Kidney tubule cell (primary cell): ENCODE measurements around the gene NTM.
A peak's percentile ranks its signal among the peaks of the same experiment; 100 is the strongest.

Experiments used
- DNase-seq: peaks from one replicate; pipeline ENCODE4 v3.0.0-alpha.2; 2018; ENCODE audit warnings: low spot score

The NTM gene

DNA sequence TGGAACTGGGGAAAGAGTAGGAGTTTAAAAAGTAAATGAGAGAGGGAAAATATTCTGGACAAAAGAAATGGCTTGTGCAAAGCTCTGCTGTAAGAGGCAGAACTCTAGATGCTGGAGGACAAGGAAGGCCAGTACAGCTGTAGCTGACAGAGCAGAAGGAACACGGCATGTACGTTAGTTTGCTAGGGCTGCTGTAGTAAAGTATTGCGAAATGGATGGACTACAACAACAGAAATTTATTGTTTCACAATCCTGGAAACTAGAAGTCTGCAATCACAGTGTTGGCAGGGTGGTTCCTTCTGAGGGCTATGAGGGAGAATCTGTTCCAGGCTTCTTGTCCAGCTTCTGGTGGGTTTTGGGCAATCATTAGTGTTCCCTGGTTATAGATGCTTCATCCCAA lies 454.4 kb downstream of the NTM start:
- DNase-seq: no peak

DNA sequence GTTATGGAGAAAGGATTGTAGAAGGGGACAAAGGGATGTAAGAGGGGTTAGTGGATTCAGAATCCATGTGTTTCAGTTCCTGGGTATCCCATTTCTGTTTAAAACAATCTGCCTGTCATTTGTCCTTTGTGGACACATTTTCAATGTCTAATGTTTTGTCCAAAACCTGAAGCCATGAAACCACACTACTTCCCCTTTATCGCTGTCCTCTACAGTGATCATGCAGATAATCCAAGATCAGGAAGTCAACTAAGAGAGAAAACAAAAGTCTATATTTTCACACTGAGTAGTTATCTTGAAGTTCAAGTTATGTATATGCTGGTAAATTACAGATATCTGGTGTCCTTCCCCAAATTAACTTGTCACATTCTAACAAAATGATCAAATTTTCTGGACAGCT lies 457.0 kb downstream of the NTM start:
- DNase-seq: no peak

DNA sequence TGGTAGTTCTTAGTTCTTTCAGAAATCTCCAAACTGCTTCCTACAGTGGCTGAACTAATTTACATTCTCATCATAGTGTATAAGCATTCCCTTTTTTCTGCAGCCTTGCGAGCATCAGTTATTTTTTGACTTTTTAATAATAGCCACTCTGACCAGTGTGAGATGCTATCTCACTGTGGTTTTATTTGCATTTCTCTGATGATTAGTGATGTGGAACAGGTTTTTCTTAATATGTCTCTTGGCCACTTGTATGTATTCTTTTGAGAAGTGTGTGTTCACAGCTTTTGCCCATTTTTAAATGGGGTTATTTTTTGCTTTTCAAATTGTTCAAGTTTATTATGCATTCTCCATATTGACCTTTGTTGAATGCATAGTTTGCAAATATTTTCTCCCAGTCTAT lies 459.3 kb downstream of the NTM start:
- no peak for DNase-seq

DNA sequence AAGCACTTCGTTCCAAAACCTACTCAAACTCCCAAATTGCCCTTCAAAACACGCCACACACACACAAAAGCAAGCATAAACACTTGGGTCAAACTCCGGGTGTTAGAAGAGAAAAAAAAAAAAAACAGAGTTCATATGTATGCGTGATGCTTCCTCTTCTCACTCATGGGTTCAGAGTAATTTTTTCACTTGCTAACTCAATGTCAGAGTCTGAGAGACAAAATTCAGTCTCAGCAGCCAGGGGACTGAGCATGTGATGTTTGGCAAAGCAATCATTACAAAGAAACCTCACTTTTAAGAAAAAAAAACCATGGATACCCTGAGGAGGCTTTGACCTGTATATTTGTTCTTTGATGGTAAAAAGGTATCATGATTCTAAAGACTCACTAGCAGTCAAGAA lies 461.7 kb downstream of the NTM start:
- no peak for DNase-seq

DNA sequence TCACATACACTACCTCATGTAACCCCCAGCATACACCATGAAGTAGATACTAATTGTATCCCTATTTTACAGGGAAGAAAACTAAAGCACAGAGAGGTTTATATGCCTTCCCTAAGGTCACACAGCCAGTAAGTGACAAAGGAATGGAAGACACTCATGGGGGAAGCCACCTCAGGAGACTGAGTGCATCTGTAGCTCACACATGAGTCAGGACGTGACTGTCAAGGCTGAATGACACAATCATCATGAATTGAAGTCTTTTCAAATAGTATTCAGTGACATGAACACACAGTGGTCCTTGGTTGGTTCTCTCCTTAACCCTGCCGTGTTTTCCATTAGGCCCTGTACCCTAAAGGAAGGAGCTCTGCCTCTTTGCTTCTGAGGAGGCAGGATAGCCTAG lies 463.0 kb downstream of the NTM start:
- peak; percentile 3 for DNase-seq

DNA sequence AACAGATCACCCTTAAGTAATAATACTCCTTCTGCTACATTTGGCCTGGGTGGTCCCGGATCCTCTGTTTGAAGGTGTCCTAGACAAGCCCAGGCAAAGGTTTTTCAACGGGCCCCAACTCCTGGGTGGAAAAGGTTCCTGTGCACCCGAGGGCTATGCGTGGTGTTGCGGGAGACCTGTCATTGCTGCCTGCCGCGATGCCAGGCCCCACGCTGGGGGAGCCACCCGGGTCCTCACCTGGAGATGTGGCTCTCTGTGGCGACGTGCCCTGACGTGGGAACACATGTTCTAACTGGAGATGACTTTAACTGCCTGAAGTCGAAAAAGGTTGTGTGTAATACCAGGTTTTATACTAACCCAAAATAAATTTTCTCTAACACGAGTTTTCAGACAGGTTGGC lies 467.1 kb downstream of the NTM start:
- DNase-seq: no peak

DNA sequence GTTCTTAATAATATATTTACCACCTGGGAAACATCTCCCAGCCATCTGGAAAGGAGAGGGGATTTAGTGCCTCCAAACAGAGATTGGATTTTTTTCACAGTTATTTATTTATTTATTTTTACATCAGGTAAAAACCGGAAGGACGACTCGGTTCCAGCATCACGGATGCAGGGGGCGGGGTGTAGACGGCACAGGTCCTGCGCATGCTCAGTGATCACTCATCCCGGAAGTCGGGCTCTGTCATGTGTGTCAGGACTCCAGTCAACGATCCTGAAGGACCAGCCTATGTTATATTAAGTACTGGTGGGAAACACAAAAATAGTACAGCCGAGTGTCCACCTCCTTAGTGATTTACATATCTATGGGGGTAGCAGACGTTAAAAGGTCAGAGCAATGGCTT lies 467.6 kb downstream of the NTM start:
- DNase-seq: no peak

DNA sequence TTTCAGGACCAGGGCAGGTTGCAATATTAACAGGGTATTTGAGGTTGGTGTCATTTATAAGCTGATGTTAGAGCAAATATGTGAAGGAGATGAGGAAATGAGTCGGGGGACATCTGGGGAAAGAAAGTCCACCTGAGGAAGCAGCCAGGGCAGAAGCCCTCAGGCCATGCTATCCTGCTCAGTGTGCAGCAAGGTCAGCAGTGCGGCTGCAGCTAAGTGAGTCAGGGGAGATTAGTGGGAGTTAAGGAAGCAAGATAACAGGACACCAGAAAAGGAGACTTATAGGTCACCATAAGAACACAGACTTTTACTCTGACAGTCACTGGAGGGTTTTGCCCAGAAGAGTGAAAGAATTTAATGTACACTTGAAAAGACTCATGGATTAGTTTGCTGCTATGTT lies 468.9 kb downstream of the NTM start:
- DNase-seq: no peak

DNA sequence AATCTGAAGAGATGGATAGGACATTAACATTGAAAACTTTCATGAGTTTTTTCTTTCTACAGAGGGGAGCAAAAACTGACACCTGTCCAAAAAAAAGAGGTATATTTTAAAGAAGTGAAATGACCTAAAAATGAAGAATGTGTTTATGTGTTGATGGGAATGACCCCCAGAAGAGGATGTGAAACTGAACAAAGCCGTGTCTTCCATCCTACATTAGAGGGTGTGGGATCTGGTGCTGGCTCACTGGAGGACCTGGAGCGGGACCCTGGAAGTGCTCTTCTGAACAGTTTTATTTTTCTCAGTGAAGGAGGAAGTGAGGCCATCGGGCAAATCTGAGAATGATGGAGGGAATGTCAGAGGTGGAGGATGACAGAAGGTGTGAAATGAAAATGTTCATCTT lies 470.1 kb downstream of the NTM start:
- no peak for DNase-seq

DNA sequence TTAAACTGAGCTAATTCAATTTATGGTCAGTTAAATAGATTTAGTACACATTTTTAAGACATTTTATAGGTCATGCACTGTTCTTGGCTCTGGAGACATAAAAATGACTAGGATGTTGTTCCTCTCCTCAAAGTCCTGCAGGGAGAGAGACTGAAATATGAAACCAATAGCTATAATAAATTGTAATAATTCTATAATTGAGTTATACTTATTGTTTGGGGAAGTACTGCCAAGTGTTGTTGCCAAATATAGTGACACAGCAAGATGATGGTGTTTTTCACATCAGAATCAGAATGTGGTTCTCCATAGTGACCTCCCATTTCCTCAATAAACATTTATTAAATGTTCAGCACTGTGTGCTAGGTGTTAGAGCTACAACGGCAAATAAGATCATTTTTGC lies 470.6 kb downstream of the NTM start:
- no peak for DNase-seq

DNA sequence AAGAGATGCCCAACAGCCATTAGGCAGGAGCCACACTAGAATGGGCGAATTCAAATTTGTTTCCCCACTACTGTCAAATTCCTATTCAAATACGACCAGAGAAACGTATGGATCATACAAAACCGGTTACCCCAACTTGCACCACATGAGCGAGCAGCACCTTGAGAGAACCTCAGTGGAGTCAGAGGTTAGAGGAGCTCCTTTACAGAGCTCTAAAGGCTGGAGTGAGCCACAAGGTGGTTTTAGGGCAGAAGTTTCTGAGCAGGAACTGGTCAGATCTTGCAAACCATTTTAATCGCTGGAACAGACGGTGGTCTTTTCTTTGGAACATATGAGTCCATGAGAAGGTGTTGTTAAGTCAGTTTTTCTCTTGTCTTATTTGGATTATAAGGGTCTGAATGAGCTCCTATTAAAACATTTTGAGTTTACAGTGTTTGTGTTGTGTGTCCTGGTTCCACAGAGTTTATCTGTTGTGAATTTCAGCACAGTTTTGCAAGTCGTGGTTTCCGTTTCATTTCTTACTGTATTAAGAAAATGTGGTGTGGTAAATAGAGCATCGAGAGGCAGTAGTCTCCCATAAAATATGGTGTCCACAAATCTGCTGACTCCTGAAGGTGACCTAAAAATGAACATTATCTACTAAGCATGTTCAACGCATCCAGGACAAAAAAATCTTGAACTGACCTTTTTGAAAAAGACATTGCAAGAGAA lies 471.7 kb downstream of the NTM start:
- no peak for DNase-seq

DNA sequence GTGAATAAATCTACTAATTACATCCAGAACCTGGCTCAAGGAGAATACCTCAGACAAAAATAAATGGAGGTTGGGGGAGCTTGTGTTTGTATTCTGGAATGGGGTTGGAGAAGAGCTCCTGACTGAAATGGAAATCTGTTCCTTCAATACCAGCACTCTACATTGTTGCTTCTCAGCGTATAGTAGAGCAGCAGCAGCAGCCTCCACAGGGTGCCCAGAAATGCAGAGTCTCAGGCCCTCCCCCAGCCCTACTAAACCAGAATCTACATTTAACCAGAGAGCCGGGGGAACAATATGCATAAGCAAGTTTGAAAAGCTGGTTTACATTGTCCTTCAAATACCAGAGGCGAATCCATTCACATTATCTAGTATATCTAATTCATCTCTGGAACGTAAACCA lies 474.8 kb downstream of the NTM start:
- DNase-seq: no peak

DNA sequence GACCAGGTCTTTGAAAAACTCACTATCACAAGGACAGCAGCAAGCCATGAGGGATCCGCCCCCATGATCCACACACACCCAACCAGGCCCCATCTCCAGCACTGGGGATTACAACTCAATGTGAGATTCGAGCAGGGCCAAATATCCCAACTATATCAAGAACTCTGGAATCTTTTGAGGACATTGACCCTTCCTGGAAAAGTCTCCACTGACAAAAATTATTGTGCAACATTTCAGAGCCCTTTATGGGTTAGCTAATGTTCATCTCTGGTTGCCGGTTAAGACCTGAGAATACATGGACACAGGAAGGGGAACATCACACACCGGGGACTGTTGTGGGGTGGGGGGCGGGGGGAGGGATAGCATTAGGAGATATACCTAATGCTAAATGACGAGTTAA lies 479.1 kb downstream of the NTM start:
- DNase-seq: no peak

DNA sequence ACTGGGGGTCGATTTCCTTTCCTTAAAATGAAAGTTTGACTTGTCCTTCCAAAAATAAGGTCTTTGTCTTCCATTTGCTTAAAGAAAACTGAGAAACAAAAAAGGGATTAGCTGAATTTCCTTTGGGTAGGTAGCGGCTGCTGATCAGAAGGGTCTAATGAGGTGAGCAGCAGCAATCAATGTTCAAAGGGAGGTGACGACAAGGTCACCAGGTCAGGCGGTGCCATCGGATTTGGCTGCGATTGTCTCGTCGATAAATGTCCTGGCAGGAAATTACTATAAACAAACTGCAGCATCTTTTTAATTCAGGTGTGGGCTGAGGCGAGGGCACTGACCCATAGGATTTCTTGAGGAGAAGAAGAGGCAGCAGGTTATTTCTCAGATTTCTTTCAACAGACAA lies 480.1 kb downstream of the NTM start:
- no peak for DNase-seq

DNA sequence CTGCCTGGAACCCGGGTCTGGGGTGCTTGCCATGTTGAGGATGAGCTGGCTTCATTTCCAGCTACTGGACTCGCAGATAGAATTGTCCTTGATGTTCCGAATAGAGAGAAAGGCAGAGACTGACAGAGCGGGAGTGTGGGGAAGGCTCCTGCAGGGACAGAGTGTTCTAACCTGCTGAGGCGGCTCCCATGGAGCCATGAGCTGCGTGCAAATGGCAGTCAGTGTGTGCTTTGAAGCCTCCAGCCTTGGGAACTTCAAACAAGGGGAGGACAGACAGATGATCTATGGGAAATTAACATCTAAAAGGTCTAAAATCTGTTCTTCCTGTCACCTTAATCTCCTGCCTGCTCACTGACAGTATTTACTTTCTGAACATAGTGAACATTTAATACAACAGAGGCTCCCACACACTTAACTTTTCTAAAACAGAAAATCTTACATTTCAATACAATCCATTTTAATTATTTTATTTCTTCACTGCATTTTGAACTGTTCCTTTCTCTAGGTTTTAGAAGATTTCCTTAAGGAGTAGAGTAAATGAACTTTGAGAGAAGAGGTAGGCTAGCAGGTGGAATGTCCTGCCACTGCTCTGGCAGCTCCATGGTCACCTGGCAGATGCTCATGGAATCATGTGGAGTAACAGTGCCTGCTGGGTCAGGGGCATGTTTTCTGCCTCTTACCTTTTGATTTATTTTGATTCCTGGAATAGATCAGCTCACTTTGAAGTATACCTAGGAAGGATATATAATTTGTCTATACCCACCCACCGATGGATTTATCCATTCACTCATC lies 481.7 kb downstream of the NTM start:
- no peak for DNase-seq

DNA sequence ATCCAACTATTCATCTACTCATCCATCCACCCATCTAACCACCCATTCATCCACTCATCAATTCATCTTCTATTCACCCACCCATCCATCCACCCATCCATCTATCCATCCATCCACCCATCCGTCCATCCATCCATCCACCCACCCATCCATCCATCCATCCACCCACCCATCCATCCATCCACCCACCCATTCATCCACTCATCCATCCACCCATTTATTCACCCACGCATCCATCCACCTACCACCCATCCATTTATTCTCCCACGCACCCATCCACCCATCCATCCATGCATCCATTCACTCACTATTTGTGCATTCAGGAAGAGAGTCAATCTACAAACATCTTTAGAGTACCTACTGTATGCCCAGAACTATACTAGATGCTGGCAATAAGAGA lies 482.3 kb downstream of the NTM start:
- DNase-seq: no peak

DNA sequence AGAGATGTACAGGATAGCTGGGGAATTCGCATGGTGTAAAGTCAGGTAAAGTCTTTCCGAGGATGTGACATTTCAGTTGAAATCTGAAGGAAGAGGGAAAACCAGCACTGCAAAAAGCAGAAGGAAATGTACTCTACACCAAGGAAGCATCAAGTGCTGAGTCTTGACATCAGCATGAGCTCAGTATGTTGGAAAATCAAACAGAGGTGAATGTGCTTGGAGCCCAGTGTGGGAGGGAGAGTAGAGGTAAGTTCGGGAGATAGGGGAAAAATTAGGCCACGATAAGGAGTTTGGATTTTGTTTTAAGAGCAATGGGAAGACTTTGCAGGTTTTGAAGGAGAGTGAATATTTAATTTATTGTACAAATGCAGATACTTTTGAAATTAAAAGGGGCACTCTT lies 484.0 kb downstream of the NTM start:
- DNase-seq: no peak

DNA sequence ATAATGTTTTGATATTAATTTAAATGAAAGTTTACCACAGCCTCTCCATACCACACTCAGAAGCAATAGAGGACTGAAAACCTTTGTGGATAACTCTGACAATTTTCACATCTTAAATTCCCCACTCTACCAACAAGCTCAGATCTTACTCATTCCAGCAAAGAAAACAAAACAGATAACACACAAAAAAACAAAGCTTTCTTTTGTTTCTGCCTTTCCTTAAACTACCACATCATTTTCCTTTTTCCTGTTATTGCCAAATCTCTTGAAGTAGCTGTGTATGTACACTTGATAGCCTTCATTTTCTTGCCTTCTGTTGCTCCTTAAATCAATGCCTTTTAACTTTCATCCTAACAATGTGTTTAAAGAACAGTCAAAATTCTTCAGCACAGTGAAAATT lies 484.9 kb downstream of the NTM start:
- no peak for DNase-seq

DNA sequence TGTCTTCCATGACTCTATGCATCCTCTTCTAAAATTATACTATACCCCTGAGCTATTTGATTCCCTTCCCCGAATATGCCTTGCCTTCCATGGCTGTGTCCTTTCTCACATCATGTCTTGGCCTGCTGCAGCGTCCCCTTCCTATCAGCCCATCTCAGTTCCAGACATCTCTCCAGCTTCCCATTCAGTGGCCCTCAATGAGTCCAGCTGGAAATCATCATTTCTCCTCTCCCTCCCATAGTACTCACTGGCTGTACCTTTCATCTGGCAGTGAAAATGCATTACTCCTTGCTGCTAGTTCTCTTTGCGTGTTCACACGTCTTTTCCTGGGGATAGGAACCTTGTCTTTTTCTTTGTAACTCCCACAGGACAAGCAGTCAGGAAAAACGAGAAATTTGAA lies 486.8 kb downstream of the NTM start:
- no peak for DNase-seq

DNA sequence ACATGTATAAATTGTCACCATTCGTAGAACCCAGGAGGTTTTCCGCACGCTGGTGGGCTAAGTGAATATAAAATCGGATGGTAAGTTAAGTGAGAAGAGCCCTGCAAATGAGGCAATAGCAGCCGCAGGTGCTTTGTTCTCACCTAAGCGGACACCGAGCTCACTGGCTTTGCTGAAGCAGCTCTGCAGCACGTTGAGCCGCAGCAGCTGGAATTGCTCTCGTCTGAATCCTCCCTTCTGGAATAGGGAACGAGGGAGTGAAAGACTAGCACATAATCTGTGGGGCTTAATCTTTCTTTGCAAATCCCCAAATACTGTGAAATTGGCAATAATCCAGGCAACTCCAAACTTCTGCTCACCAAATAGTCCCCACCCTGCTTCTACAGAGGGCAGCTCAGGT lies 488.1 kb downstream of the NTM start:
- DNase-seq: no peak

DNA sequence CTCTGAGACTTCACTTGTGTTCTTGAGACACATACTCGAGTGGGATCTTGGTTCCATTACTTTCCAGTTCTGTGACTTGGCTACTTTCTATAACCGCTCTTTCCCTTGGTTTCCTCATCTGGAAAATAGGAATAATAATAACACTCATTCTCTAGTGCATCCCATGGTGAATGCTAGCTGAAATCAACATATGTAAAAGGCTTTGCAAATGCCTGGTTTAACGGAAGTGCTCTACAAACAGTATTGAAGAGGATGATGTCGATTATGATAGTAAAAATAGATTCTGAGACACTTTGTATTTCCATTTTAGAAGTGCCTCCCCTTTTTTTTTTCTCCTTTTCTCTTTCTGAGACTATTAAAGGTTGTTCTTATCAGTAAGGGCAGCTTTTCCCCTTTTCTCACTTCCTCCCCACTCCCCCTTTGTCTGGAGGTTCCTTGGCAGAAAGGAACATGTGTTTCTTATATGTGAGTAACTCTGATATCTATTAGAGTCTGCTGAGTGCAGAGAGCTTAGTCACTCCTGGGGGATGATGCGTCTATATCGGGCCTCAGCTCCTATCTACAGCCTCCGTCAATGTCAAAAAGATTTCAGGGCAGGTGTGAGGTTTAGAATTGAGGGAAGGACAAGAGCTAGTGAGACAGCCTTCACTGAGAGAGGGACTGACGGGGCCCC lies 489.3 kb downstream of the NTM start:
- no peak for DNase-seq

DNA sequence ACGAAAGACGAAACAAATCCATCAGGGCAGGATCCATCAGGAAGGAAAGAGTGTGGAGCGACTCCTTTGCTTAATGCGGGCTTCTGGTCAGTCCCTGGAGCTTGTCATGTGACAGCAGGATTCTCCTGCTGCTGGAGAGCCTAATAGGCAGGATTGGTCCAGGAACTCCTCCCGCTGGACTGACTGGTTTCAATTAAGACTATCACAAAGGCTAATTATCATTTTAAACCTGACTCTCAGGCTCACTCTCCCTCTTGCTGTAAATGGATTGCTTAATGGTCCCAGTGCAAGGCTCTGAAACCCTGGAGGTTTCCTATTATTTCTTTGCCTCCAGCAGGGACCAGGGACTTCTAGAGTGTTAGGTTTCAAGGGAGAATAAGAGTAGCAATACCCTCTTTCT lies 493.8 kb downstream of the NTM start:
- DNase-seq: no peak

DNA sequence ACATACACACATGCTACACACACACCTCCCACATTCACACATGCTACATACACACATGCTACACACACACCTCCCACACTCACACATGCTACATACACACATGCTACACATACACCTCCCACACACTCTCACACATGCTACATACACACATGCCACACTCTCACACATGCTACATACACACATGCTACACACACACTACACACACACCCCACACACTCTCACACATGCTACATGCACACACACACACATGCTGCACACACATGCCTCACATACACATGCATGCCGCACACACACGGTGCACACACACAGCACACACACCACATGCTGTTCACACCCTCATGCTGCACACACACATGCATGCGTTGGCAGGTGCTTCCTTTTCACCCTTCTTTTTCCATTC lies 495.4 kb downstream of the NTM start:
- DNase-seq: no peak
